ENCODE data around the gene DACT2.

Gene DACT2

DNA sequence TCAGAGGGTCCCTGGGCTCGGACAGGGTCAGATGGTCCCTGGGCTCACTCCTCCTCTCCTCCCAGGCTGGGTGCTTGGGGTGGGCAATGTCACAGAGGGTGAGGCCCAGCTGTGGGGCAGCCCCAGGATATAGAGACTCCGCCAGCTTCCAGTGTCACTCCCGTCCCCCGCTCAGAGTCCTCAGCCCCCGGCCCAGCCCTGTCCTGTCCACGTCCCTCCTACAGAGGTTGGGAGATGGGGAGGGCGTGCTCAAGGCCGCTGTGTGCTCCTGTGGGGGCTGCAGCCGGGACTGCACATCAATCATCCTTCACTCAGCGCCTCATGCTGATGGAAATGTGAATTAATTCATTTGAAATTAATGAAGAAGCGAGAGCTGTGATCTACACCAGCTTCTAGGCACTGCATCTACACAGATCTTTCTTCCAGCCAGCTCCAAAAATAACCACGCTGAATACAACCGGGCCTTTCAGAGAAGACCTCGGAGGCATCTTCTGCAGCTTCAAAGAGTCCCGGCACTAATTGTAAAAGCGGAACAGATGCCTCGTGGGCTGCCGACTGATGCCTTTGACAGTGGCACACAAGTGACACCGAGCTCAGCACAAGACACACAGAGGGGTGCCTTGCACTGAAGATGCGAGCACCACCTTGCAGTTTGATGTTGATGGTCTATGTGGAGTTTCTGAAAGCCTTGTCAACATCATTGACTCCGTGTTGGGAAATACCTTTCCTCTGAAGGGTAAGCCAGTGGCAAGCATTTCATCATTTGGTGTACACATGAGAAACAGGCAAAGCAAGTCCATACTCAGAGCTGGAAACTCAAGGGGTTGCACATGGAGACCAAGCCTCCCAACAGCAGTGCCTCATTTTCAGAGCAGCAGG is 39.3 kb downstream of the DACT2 start:
- no peaks in the 10 kb centered on the region for H3K79me2 ChIP-seq (ENCODE audit: insufficient read depth, low read length)
- no peaks in the 10 kb centered on the region for H3F3A ChIP-seq (ENCODE audit: insufficient read depth)
- H3K9ac ChIP-seq (ENCODE audit: low read length) = no peak overlapping the region
- no peak overlapping the region for H2AFZ ChIP-seq (ENCODE audit: low read depth, low read length, severe bottlenecking)
- H3K27me3 ChIP-seq (ENCODE audit: low read length) = no peaks in the 10 kb centered on the region
- TF ChIP-seq, protein P1, sequence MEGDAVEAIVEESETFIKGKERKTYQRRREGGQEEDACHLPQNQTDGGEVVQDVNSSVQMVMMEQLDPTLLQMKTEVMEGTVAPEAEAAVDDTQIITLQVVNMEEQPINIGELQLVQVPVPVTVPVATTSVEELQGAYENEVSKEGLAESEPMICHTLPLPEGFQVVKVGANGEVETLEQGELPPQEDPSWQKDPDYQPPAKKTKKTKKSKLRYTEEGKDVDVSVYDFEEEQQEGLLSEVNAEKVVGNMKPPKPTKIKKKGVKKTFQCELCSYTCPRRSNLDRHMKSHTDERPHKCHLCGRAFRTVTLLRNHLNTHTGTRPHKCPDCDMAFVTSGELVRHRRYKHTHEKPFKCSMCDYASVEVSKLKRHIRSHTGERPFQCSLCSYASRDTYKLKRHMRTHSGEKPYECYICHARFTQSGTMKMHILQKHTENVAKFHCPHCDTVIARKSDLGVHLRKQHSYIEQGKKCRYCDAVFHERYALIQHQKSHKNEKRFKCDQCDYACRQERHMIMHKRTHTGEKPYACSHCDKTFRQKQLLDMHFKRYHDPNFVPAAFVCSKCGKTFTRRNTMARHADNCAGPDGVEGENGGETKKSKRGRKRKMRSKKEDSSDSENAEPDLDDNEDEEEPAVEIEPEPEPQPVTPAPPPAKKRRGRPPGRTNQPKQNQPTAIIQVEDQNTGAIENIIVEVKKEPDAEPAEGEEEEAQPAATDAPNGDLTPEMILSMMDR (IDR thresholded peaks at IDR 0.05; ENCODE audit: insufficient read depth, low read length, poor library complexity, severe bottlenecking) = no peak
- no peak for TF ChIP-seq EZH2phosphoT487 (conservative IDR thresholded peaks at IDR 0.05; ENCODE audit: low read length)
- no peaks in the 10 kb centered on the region for H3K9me2 ChIP-seq (replicated peaks; ENCODE audit: insufficient read depth, low read length)
- no peak overlapping the region for H3K4me3 ChIP-seq (ENCODE audit: insufficient read depth, low read length, poor library complexity, severe bottlenecking)
- H3K9me3 ChIP-seq (ENCODE audit: insufficient read depth, low read length) = no peaks in the 10 kb centered on the region
- H3K4me2 ChIP-seq (ENCODE audit: low read depth, low read length, poor library complexity, severe bottlenecking) = no peak overlapping the region
- H3K36me3 ChIP-seq (ENCODE audit: low read length) = no peaks in the 10 kb centered on the region
- H3K27ac ChIP-seq (ENCODE audit: low read depth, low read length) = no peak overlapping the region
- H4K20me1 ChIP-seq (ENCODE audit: low read depth, low read length) = no peaks in the 10 kb centered on the region

DNA sequence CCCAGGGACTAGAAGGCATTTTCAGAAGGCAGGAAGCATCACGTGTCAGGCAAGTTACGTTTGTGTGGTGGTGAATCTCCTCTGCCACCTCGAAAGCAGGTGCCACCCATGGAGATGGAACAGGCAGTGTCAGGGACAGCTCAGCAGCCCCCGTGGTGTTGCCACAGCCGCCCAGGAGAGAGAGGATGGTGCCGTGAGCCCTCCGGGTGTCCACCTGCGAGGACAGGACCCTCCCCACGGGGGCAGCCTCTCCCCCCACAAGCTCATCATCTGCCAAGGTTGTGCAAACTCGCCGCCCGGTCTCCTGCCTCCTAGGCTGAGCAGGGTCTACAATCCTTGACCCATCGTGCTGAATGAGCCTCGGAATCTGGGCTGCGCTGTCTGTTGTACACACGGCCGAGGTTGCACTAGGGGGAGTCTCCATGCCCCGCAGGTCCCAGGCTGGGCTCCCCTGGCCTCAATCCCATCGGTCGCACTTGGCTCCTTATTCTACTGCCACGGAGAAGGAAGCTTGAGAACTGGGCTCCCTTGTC is 40.1 kb downstream of the DACT2 start:
- H3K27me3 ChIP-seq (ENCODE audit: low read length) = no peaks in the 10 kb centered on the region

DNA sequence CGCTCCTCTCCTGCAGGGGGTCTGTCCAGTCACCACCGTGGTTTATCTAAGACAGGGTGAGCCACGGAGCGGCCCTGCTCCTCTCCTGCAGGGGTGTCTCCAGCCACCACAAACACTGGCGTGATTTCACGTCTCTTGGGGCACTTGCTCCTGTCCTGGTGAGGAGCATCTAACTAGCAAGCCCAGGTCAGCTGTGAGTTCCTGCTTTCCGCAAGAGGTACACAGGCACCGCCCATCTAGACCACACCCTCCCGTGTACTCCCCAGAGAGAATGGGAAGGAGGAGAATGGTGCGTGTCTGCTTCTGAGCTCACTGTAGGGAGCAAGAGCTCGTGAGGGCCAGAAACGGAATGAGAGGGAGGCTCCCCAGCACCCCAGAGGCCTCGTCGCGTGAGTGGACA is 40.7 kb downstream of the DACT2 start:
- no peak overlapping the region for H3K27ac ChIP-seq (ENCODE audit: low read depth, low read length)
- H3K4me3 ChIP-seq (ENCODE audit: insufficient read depth, low read length, poor library complexity, severe bottlenecking) = no peak overlapping the region
- TF ChIP-seq EZH2phosphoT487 (conservative IDR thresholded peaks at IDR 0.05; ENCODE audit: low read length) = no peak
- TF ChIP-seq, protein P1 (IDR thresholded peaks at IDR 0.05; ENCODE audit: insufficient read depth, low read length, poor library complexity, severe bottlenecking) = no peak
- no peak overlapping the region for H3K9ac ChIP-seq (ENCODE audit: low read length)
- no peaks in the 10 kb centered on the region for H3K36me3 ChIP-seq (ENCODE audit: low read length)
- no peak overlapping the region for H2AFZ ChIP-seq (ENCODE audit: low read depth, low read length, severe bottlenecking)
- no peaks in the 10 kb centered on the region for H4K20me1 ChIP-seq (ENCODE audit: low read depth, low read length)
- H3F3A ChIP-seq (ENCODE audit: insufficient read depth) = no peaks in the 10 kb centered on the region
- H3K9me2 ChIP-seq (replicated peaks; ENCODE audit: insufficient read depth, low read length) = no peaks in the 10 kb centered on the region
- no peaks in the 10 kb centered on the region for H3K27me3 ChIP-seq (ENCODE audit: low read length)
- no peak overlapping the region for H3K4me2 ChIP-seq (ENCODE audit: low read depth, low read length, poor library complexity, severe bottlenecking)
- H3K9me3 ChIP-seq (ENCODE audit: insufficient read depth, low read length) = no peaks in the 10 kb centered on the region
- H3K79me2 ChIP-seq (ENCODE audit: insufficient read depth, low read length) = no peaks in the 10 kb centered on the region

More for the DNA sequence above, 40.1 kb downstream of the DACT2 start:
- Histone ChIP-seq H3K9me3 (ENCODE audit: insufficient read depth, low read length) (no peaks in the 10 kb centered on the region), H3K79me2 (ENCODE audit: insufficient read depth, low read length) (no peaks in the 10 kb centered on the region), H3K36me3 (ENCODE audit: low read length) (no peaks in the 10 kb centered on the region), H3F3A (ENCODE audit: insufficient read depth) (no peaks in the 10 kb centered on the region), H3K4me2 (ENCODE audit: low read depth, low read length, poor library complexity, severe bottlenecking) (no peak overlapping the region), H2AFZ (ENCODE audit: low read depth, low read length, severe bottlenecking) (no peak overlapping the region), H3K4me3 (ENCODE audit: insufficient read depth, low read length, poor library complexity, severe bottlenecking) (no peak overlapping the region), H3K9ac (ENCODE audit: low read length) (no peak overlapping the region), H3K9me2 (replicated peaks; ENCODE audit: insufficient read depth, low read length) (no peaks in the 10 kb centered on the region), H3K27ac (ENCODE audit: low read depth, low read length) (no peak overlapping the region), H4K20me1 (ENCODE audit: low read depth, low read length) (no peaks in the 10 kb centered on the region)
- no peak for TF ChIP-seq EZH2phosphoT487 (conservative IDR thresholded peaks at IDR 0.05; ENCODE audit: low read length)
- TF ChIP-seq, protein P1 (IDR thresholded peaks at IDR 0.05; ENCODE audit: insufficient read depth, low read length, poor library complexity, severe bottlenecking) = no peak
